Activated T-cell treated with anti-CD3 and anti-CD28 coated beads, Interleukin-2, amount 50 U/mL, for 48 hours (primary cell): Measurements from ENCODE around the gene DCST1.

ENCODE experiments used
- DNase-seq, 2 experiments: peaks; one replicate each; pipeline ENCODE4 v3.0.0-alpha.2; 2020

DCST1 gene

DNA sequence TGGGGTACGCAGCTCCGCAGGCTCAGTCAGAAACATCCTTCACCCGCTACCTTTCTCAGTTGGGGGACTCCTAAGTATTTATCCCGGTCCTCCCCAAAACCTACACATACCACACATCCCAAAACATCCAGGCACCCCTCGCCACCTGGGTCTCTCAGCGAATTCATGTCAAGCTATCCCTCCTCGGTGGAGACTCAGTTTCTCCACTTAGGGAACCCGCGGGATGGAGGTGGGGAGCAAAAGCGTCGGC is 32.3 kb upstream of the DCST1 start:
- DNase-seq, result no peak

- DNase-seq, result peak; percentile 99
Measured at GRCh38 chr1:155001675-155002463, 31.8 kb upstream of the DCST1 start.

DNA sequence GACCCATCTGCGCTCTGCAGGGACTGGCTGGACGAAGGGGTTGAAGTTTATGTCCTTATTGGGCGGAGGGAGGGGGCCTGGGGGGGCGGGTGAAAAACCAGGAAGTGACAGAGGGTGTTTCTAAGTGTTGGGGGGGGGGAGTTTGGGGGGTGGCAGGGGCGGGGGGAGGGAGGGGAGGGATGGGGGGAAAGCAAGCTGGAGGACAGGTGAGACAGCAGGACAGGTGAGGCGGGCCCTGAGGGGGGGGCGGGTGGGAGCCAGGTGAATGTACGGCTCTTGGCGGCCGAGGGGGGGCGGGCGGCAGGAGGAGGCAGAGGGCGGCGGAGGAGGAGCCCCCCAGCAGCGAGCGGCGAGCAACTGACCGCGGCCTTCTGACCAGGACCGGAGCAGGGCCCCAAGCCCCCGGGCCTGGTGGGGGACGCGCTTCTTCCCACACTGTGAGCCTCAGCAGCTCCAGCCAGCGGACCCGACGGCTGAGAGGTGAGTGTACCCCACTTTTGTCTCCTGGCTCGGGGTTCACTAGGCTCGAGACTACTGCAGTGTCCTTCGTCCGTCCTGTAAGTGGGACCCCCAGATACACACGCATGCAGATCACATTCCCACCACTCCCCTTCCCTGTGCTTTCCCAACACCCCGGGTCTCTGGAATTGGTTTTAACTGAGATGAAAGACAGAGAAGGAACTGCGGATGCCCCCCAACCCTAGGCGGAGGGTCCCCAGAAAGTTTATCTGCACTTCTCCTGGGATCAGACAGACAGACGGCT is 31.0 kb upstream of the DCST1 start, which contains the start of gene ZBTB7B:
ZBTB7B (plus strand) TSS at position 339 of the 763 bp plus-strand sequence. CDS start 11,859 bp downstream, outside the sequence.
- DNase-seq, result peak in 1 of 2 experiments; percentile 48

- DNase-seq, result peak; percentile 52 to 56
Measured at GRCh38 chr1:155003227-155003765, 30.3 kb upstream of the DCST1 start.

DNA sequence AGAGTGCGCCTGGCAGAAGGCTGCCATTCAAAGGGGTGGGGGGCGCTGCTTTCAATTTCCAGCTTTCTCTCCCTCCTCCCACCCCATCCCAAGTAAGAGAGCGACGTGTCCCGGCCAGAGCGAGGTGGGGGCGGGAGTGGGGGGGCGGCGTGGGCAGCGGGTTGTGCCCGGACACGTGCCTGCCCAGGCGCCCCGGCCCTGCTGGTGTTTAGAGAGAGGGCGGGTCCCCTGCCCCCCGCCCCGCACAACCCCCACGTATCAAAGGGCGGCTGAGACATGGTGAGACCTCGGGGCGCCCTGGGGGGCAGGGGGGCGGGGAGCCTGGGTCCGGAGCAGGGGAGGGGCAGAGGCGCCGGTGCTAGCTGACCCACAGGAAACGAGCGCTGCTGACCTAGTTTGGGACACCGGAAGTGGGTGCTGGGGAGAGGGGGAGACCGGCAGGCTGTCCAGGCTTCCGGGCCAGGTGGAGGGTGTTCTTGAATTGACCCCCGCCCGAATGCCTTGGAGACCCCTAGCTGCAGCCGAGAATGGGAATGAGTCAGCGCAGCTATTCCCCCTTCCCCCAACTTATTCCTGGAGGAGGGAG is 29.8 kb upstream of the DCST1 start:
- peak in 1 of 2 experiments; percentile 46 for DNase-seq

GRCh38 chr1:155004352-155005075 is 29.1 kb upstream of the DCST1 start:
- peak in 1 of 2 experiments; percentile 34 for DNase-seq

DNA sequence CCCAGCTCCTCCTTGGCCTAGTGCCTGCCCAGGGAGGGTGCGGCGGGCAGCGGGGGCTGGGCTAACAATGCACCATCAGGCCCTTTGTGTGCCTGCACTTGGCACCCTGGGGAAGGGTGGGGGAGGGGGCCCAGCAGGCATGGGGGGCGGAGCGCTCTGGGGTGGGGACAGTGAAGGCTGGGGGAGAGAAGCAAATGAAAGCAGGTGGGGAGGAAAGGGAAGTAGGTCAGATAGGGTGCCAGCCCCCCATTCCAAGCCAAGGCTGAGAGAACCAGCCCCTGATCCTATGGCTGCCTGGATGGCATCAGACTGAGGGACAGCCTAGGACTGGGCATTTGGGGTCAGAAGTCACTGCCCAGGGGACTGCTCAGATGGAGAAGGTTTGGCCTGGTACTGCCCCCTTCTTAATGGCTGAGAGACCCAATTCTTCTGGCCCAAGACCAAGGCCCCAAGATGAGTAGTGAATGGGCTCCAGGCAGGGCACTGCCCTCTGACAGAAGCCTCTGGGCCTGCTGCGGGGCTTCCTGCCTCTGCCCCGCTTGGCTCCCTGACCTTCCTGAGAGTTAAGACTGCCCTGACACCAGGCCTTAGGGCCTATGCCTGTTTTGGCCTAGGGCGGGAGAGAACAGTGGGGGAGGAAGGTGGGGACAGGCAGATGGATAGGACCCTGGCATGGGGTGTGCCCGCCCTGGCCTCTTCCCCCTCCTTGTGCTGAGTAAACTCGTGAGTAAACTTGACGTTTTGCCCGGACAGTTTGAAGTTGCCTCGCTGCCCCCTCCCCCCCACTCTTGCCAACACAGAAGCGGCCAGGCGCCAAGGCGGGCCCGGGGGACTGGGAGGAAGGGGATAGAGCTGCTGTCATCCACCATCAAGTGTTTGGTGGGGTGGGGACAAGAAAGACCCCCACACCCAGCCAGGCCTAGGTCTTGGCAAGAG is 28.3 kb upstream of the DCST1 start:
- peak in 1 of 2 experiments; percentile 35 for DNase-seq

- DNase-seq, result peak; percentile 59 to 62
Measured at GRCh38 chr1:155006601-155007101, 27.0 kb upstream of the DCST1 start.

- no peak for DNase-seq
Measured at GRCh38 chr1:155007251-155007828, 26.3 kb upstream of the DCST1 start.

DNA sequence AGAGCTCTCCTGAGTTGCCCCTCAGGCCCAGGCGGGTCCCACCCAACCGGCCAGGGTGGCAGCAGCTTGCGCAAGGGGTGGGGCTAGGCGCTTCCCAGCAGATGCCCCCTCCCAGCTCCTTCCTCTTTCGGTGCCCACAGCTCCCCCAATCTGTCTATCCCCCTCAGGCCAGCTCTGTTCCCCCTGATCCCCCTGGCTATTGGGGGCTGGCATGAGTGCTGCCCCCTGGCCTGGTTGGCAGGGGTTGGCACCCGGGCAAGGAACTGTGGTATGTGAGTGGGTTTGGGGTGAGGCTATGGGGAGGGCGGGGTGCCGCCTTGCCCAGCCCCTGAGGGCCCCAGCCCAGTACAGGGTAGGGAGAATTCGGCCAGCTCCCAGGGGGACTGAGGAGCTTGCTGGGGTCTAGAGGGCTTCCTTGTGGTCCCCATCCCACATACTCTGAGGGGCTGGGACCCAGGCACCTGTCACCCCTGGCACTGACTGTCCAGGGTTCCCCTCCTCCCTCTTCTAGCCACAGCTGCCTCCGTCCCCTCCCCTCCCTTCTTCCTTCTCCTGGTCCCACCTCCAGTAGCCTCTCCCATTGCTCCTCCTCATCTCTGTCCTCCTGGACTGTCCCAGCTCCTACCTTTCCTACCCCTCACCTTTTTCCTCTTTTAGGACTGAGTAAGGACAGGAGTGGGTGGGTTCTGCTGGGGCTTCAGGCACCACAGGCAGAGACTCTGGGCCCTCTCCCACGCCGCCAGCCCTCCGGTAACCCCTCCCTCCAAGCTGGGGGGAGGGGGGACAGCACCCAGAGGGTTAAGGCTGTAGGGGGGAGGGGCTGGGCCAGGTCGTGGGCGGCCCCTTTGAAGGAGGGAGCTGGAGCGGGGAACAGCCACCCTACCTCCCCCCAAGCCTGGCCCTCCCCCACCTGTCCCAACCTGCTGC is 25.3 kb upstream of the DCST1 start:
- peak; percentile 77 to 82 for DNase-seq

DNA sequence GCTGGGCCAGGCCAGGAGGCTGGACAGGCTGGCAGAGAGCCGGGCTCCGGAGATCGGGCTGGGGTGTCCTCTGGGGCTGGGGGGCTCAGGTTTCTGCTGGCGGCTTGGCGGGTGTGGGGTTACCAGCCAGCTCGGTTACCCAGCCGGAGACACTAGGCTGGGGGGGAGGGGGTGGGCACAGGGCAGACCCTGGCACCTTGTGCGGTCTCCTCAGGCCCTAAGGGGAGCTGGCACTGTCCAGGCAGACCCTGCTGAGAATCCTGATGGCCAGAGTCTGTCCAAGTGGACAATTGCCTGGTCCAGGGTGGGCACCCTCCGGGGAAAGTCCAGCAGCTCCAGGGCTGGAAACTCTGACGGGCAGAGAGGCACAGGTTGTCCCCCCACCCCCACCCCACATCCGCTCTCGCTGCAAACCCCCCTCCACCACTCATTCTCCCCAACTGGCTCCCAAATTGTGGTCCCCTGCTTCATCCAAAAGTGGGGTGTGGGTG is 24.4 kb upstream of the DCST1 start:
- peak; percentile 43 to 51 for DNase-seq

DNA sequence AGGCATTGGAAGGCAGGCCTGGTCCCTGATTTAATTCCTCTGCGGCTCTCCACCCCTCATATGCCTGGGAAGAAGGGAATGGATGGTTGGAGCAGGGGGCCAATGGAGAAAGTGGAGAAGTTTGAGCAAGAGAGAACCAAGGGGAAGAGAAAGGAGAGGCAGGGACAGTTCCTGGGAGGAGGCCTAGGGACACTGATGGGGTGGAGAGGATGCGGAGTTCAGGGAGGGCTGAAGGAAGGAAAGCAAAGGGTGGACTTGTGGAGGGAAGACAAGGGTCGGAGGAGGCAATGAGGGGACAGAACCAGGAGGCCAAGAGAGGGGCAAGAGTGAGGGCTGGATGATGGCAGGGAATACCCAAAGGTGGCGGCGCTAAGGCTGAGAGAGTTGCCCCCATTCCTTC is 23.9 kb upstream of the DCST1 start:
- DNase-seq, result no peak

- DNase-seq, result peak; percentile 55 to 56
Measured at GRCh38 chr1:155010211-155010918, 23.3 kb upstream of the DCST1 start.

DNA sequence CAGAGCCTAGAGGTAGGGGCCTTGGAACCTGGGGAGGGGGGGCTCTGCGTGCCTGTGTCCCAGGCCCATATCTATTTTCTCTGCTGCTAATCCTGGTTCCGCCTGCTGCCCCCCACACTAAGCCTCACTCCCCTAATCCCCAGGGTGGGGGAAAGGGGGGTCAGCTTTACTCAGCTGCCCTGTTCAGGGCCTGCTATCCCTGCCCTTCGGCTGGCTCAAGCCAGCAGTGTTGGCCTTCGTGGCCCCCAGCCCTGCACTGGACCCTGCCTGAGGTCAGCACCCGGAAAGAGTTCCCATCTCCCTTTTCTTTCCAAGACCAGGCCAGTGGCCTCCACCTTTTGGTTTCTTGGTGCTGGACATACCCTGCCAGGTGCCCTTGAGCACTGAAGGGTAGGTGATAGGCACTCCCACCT is 22.6 kb upstream of the DCST1 start:
- DNase-seq, result no peak

GRCh38 chr1:155011437-155012025 is 22.1 kb upstream of the DCST1 start:
- DNase-seq, result no peak

GRCh38 chr1:155012026-155012546 is 21.5 kb upstream of the DCST1 start:
- DNase-seq, result peak; percentile 46 to 59

- DNase-seq, result no peak
Measured at GRCh38 chr1:155012776-155013602, 20.6 kb upstream of the DCST1 start.
